Neural crest cell (in vitro differentiated cells): Measurements from ENCODE around the gene CCDC47. TPM values are rescaled to one million over a fixed set of nuclear protein-coding genes. Genes with fewer than 3 reads are reported as not detected.

Source experiments
- DNase-seq: peaks from one replicate; pipeline ENCODE4 v3.0.0; 2021; ENCODE audit warnings: low read depth, mixed read lengths, low spot score
- H3K27ac Mint-ChIP-seq: one replicate; pipeline ENCODE4 v1.8.0; 2021; ENCODE audit warnings: mild to moderate bottlenecking, mixed read lengths; ENCODE audit not compliant: unreplicated experiment
- H3K27me3 Mint-ChIP-seq: 2 replicates; pipeline ENCODE4 v1.8.0; 2021; ENCODE audit warnings: low read depth, mild to moderate bottlenecking, mixed read lengths
- H3K36me3 Mint-ChIP-seq: 2 replicates; pipeline ENCODE4 v1.8.0; 2021; ENCODE audit warnings: low read depth, mild to moderate bottlenecking, mixed read lengths
- H3K4me1 Mint-ChIP-seq: 2 replicates; pipeline ENCODE4 v1.8.0; 2021; ENCODE audit warnings: mixed read lengths
- H3K4me3 Mint-ChIP-seq: one replicate; pipeline ENCODE4 v1.8.0; 2021; ENCODE audit warnings: mild to moderate bottlenecking, mixed read lengths
- H3K9me3 Mint-ChIP-seq: 2 replicates; pipeline ENCODE4 v1.8.0; 2021; ENCODE audit warnings: mixed read lengths
- total RNA-seq: library from RNA; stranded (reverse); gene quantifications from 2 replicates; pipeline ENCODE4 v1.2.1, GENCODE V29; 2021
- TF ChIP-seq, protein P1 (sequence below): fragments of 200-600 bp; sonication (generic); conservative IDR thresholded peaks from 2 replicates; pipeline ENCODE4 v1.5.0; 2021; ENCODE audit warnings: antibody characterized with exemption, mild to moderate bottlenecking

CCDC47 gene
- total RNA-seq, 1 donor from 2014 or later = 73.2 TPM

DNA sequence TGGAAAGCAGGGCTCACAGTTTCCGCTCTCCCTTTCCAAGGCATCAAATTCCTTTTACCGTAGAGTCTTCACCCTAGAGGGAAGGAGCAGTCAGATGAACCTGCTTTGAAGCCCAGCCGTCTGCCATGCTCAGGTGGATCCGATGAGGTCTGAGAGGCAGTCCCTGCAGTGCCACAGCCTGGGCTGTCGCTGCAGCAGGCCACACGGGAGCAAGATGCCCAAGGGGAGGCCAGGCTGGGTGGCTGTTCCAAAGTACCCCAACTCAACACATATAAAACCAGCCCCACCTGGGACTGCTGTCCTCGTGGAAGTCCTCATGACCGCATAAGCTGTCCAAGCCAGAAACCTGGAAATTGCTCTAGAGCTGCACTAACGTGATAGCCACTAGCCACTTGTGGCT, 68.6 kb downstream of the CCDC47 start:
- TF ChIP-seq, protein P1, sequence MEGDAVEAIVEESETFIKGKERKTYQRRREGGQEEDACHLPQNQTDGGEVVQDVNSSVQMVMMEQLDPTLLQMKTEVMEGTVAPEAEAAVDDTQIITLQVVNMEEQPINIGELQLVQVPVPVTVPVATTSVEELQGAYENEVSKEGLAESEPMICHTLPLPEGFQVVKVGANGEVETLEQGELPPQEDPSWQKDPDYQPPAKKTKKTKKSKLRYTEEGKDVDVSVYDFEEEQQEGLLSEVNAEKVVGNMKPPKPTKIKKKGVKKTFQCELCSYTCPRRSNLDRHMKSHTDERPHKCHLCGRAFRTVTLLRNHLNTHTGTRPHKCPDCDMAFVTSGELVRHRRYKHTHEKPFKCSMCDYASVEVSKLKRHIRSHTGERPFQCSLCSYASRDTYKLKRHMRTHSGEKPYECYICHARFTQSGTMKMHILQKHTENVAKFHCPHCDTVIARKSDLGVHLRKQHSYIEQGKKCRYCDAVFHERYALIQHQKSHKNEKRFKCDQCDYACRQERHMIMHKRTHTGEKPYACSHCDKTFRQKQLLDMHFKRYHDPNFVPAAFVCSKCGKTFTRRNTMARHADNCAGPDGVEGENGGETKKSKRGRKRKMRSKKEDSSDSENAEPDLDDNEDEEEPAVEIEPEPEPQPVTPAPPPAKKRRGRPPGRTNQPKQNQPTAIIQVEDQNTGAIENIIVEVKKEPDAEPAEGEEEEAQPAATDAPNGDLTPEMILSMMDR = no peak
- DNase-seq = no peak
- Mint-ChIP-seq H3K27ac (no peak overlapping the region), H3K9me3 (no peaks in the 10 kb centered on the region), H3K4me3 (peak overlapping the region; percentile 32), H3K4me1 (peaks cover 22% of the 10 kb centered on the region), H3K27me3 (peaks cover 2% of the 10 kb centered on the region), H3K36me3 (peaks cover 14% of the 10 kb centered on the region)

DNA sequence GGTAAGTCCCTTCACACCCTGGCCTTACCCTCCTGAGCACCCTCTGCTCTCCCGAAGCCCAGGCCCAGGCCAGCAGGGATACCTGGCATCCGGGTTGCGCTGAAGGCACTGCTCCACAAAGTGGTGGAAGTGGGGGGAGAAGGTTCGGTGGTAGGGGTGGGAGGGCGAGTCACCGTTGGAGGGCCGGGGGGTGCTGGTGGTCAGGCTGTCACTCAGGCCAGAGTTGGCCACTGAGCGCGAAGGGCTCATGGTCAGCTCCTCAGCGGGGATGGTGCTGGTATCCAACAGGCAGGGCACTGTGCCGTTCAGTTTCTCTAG, 69.2 kb downstream of the CCDC47 start:
- Mint-ChIP-seq H3K4me1 (peaks cover 22% of the 10 kb centered on the region), H3K27ac (no peak overlapping the region), H3K27me3 (peaks cover 2% of the 10 kb centered on the region), H3K9me3 (no peaks in the 10 kb centered on the region), H3K36me3 (peaks cover 12% of the 10 kb centered on the region), H3K4me3 (peak overlapping the region; percentile 38)
- no peak for DNase-seq
- TF ChIP-seq, protein P1 = no peak

DNA sequence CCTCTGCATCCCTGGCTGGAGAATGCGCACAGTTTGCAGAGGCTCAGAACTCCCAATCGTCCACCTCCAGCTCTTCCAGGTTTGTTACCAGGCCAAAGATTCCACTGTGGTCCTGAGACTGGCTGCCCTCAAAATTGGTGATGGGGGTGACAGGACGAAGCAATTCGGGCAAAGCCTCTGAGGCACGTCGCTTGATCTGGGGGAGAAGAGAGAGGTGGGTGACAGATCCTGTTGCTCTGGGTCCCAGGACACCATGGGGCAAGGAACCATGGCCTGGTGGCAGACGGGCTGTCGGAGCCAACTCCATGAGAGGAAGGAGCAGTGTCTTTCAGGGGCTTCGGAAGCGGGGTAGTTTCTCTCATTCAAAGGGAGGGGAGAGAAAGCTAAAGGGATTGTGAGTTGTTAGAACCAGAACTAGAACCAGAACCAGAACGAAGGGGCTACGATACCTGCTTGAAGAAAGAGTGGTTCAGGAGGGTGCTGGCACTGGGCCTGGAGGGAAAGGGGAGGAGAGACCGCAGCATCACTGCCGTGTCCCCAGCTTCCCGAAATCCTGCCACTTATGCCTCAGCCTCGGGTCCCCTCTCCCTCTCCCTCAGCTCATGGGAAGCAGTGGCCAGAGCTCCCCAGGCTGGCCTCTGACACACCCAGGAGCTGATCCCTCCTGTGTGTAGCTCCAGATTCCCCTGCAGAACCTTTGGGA, 69.7 kb downstream of the CCDC47 start:
- DNase-seq = no peak
- H3K9me3 Mint-ChIP-seq = no peaks in the 10 kb centered on the region
- H3K4me1 Mint-ChIP-seq = peaks cover 22% of the 10 kb centered on the region
- H3K4me3 Mint-ChIP-seq = peak overlapping the region; percentile 74
- peak overlapping the region; percentile 24 for H3K27ac Mint-ChIP-seq
- peaks cover 9% of the 10 kb centered on the region for H3K36me3 Mint-ChIP-seq
- H3K27me3 Mint-ChIP-seq = peaks cover 2% of the 10 kb centered on the region
- TF ChIP-seq, protein P1 = no peak

DNA sequence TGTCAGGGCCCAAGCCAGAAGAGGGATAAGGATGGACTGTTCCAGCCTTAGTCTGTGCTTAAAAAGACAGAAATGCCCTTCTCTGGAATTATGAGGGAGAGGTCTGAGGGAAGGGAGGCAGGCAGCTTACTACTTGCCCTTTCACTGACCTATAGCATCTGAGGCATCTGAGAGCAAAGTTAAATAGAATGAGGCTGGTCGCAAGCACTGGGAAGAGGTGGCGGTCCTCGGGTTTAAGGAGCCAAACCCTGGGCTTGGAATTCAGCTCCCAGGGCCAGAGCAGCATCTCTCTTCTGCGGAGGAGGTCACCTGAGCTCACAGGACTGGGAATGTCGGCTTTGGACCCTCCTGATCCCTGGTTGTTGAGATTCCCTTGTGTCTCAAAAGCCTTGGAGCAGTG, 70.4 kb downstream of the CCDC47 start:
- H3K36me3 Mint-ChIP-seq = peaks cover 9% of the 10 kb centered on the region
- no peaks in the 10 kb centered on the region for H3K9me3 Mint-ChIP-seq
- H3K27ac Mint-ChIP-seq = peak overlapping the region; percentile 24
- peak overlapping the region; percentile 74 for H3K4me3 Mint-ChIP-seq
- DNase-seq = no peak
- peaks cover 2% of the 10 kb centered on the region for H3K27me3 Mint-ChIP-seq
- TF ChIP-seq, protein P1 = no peak
- peaks cover 22% of the 10 kb centered on the region for H3K4me1 Mint-ChIP-seq

DNA sequence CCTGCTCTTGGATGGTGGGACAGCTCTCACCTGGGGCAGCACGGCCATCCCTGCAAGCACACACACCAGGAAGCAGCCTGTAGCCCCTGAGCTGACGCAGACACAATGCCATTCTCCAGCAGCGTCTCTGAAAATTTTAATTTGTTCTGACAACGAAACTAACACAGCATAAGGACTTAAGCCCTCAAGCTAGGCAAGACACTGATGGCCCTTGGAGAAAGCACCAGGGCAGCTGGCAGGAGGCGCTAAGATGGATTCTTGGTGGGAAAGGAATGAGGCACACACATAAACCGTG, 70.7 kb downstream of the CCDC47 start:
- peak overlapping the region; percentile 62 for H3K27ac Mint-ChIP-seq
- peaks cover 9% of the 10 kb centered on the region for H3K36me3 Mint-ChIP-seq
- no peak for DNase-seq
- TF ChIP-seq, protein P1 = no peak
- H3K4me1 Mint-ChIP-seq = peaks cover 22% of the 10 kb centered on the region
- no peaks in the 10 kb centered on the region for H3K9me3 Mint-ChIP-seq
- peaks cover 2% of the 10 kb centered on the region for H3K27me3 Mint-ChIP-seq
- peak overlapping the region; percentile 74 for H3K4me3 Mint-ChIP-seq
